ENCODE measurements around the gene GOLGA6L10.
"Not testable (repeated sequence)": the region's sequence is repeated elsewhere in the genome, so short reads cannot be mapped to it uniquely, and the experiment has no call there.

DNA sequence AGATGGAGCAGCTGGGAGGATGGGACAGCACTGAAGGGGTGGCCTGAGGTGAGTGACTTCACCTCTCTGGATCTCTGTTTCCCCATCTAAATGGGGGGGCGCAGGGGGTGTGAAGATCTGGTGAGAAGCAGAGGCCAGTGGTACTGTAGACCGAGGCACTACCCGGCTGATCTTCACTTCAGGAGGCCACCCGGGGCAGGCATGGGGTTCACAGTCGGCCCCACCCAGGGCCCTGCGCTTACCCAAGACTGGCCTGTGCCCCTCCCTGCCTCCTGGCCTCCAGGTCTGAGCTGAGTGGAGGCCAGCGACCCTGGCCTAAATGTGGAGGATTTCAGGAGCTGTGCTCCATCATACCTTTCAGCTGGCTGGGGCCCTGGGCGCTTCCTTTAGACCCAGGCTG lies 31.0 kb downstream of the GOLGA6L10 start:
- TF ChIP-seq, protein P1, sequence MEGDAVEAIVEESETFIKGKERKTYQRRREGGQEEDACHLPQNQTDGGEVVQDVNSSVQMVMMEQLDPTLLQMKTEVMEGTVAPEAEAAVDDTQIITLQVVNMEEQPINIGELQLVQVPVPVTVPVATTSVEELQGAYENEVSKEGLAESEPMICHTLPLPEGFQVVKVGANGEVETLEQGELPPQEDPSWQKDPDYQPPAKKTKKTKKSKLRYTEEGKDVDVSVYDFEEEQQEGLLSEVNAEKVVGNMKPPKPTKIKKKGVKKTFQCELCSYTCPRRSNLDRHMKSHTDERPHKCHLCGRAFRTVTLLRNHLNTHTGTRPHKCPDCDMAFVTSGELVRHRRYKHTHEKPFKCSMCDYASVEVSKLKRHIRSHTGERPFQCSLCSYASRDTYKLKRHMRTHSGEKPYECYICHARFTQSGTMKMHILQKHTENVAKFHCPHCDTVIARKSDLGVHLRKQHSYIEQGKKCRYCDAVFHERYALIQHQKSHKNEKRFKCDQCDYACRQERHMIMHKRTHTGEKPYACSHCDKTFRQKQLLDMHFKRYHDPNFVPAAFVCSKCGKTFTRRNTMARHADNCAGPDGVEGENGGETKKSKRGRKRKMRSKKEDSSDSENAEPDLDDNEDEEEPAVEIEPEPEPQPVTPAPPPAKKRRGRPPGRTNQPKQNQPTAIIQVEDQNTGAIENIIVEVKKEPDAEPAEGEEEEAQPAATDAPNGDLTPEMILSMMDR (conservative IDR thresholded peaks at IDR 0.05; ENCODE audit: low read depth in 2 of 2) = not testable (repeated sequence)
- not testable (repeated sequence) for TF ChIP-seq EZH2 (IDR thresholded peaks at IDR 0.05; ENCODE audit: low read depth, unreplicated experiment); NANOG (IDR thresholded peaks at IDR 0.05; ENCODE audit: borderline replicate concordance); STAT1 (IDR thresholded peaks at IDR 0.05; ENCODE audit: unreplicated experiment); EZH2phosphoT487 (IDR thresholded peaks at IDR 0.05; ENCODE audit: unreplicated experiment); POLR2AphosphoS5 (IDR thresholded peaks at IDR 0.05; ENCODE audit: low read depth); CREB1 (CRISPR knock-in tag; IDR thresholded peaks at IDR 0.05; ENCODE audit: low read depth); JUNB (IDR thresholded peaks at IDR 0.05; ENCODE audit: unreplicated experiment)
- TF ChIP-seq, protein P2, sequence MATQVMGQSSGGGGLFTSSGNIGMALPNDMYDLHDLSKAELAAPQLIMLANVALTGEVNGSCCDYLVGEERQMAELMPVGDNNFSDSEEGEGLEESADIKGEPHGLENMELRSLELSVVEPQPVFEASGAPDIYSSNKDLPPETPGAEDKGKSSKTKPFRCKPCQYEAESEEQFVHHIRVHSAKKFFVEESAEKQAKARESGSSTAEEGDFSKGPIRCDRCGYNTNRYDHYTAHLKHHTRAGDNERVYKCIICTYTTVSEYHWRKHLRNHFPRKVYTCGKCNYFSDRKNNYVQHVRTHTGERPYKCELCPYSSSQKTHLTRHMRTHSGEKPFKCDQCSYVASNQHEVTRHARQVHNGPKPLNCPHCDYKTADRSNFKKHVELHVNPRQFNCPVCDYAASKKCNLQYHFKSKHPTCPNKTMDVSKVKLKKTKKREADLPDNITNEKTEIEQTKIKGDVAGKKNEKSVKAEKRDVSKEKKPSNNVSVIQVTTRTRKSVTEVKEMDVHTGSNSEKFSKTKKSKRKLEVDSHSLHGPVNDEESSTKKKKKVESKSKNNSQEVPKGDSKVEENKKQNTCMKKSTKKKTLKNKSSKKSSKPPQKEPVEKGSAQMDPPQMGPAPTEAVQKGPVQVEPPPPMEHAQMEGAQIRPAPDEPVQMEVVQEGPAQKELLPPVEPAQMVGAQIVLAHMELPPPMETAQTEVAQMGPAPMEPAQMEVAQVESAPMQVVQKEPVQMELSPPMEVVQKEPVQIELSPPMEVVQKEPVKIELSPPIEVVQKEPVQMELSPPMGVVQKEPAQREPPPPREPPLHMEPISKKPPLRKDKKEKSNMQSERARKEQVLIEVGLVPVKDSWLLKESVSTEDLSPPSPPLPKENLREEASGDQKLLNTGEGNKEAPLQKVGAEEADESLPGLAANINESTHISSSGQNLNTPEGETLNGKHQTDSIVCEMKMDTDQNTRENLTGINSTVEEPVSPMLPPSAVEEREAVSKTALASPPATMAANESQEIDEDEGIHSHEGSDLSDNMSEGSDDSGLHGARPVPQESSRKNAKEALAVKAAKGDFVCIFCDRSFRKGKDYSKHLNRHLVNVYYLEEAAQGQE (IDR thresholded peaks at IDR 0.05; ENCODE audit: unreplicated experiment) = not testable (repeated sequence)
- TF ChIP-seq, protein P3, sequence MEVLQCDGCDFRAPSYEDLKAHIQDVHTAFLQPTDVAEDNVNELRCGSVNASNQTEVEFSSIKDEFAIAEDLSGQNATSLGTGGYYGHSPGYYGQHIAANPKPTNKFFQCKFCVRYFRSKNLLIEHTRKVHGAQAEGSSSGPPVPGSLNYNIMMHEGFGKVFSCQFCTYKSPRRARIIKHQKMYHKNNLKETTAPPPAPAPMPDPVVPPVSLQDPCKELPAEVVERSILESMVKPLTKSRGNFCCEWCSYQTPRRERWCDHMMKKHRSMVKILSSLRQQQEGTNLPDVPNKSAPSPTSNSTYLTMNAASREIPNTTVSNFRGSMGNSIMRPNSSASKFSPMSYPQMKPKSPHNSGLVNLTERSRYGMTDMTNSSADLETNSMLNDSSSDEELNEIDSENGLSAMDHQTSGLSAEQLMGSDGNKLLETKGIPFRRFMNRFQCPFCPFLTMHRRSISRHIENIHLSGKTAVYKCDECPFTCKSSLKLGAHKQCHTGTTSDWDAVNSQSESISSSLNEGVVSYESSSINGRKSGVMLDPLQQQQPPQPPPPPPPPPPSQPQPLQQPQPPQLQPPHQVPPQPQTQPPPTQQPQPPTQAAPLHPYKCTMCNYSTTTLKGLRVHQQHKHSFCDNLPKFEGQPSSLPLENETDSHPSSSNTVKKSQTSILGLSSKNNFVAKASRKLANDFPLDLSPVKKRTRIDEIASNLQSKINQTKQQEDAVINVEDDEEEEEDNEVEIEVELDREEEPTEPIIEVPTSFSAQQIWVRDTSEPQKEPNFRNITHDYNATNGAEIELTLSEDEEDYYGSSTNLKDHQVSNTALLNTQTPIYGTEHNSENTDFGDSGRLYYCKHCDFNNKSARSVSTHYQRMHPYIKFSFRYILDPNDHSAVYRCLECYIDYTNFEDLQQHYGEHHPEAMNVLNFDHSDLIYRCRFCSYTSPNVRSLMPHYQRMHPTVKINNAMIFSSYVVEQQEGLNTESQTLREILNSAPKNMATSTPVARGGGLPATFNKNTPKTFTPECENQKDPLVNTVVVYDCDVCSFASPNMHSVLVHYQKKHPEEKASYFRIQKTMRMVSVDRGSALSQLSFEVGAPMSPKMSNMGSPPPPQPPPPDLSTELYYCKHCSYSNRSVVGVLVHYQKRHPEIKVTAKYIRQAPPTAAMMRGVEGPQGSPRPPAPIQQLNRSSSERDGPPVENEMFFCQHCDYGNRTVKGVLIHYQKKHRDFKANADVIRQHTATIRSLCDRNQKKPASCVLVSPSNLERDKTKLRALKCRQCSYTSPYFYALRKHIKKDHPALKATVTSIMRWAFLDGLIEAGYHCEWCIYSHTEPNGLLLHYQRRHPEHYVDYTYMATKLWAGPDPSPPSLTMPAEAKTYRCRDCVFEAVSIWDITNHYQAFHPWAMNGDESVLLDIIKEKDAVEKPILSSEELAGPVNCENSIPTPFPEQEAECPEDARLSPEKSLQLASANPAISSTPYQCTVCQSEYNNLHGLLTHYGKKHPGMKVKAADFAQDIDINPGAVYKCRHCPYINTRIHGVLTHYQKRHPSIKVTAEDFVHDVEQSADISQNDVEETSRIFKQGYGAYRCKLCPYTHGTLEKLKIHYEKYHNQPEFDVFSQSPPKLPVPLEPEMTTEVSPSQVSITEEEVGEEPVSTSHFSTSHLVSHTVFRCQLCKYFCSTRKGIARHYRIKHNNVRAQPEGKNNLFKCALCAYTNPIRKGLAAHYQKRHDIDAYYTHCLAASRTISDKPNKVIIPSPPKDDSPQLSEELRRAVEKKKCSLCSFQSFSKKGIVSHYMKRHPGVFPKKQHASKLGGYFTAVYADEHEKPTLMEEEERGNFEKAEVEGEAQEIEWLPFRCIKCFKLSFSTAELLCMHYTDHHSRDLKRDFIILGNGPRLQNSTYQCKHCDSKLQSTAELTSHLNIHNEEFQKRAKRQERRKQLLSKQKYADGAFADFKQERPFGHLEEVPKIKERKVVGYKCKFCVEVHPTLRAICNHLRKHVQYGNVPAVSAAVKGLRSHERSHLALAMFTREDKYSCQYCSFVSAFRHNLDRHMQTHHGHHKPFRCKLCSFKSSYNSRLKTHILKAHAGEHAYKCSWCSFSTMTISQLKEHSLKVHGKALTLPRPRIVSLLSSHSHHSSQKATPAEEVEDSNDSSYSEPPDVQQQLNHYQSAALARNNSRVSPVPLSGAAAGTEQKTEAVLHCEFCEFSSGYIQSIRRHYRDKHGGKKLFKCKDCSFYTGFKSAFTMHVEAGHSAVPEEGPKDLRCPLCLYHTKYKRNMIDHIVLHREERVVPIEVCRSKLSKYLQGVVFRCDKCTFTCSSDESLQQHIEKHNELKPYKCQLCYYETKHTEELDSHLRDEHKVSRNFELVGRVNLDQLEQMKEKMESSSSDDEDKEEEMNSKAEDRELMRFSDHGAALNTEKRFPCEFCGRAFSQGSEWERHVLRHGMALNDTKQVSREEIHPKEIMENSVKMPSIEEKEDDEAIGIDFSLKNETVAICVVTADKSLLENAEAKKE (CRISPR knock-in tag; IDR thresholded peaks at IDR 0.05) = not testable (repeated sequence)

Data from GM23338 (cell line).